Amniotic epithelial cell (primary cell): ENCODE results near the gene TTC7B.
A peak's percentile ranks its signal among the peaks of the same experiment; 100 is the strongest.

Experiments
- DNase-seq: peaks from one replicate; pipeline ENCODE4 v3.0.0-alpha.2; 2010; ENCODE audit warnings: low read depth

TTC7B gene

GRCh38 chr14:90773705-90774104, 42.5 kb downstream of the TTC7B start:
- DNase-seq = no peak

- no peak for DNase-seq
Observed at GRCh38 chr14:90773196-90773486, 43.1 kb downstream of the TTC7B start.

GRCh38 chr14:90767899-90768298, 48.3 kb downstream of the TTC7B start:
- DNase-seq = no peak

GRCh38 chr14:90760591-90761316, 55.5 kb downstream of the TTC7B start:
- peak; percentile 49 for DNase-seq

- DNase-seq = no peak
Observed at GRCh38 chr14:90760078-90760444, 56.2 kb downstream of the TTC7B start.

GRCh38 chr14:90759370-90760077, 56.7 kb downstream of the TTC7B start:
- DNase-seq = no peak

GRCh38 chr14:90758959-90759358, 57.3 kb downstream of the TTC7B start:
- no peak for DNase-seq

- peak; percentile 77 for DNase-seq
Observed at GRCh38 chr14:90758028-90758889, 58.0 kb downstream of the TTC7B start.

- peak; percentile 21 for DNase-seq
Observed at GRCh38 chr14:90757452-90757851, 58.8 kb downstream of the TTC7B start.

GRCh38 chr14:90756755-90757345, 59.4 kb downstream of the TTC7B start:
- DNase-seq = no peak

- no peak for DNase-seq
Observed at GRCh38 chr14:90755661-90756304, 60.4 kb downstream of the TTC7B start.

- no peak for DNase-seq
Observed at GRCh38 chr14:90753456-90754005, 62.7 kb downstream of the TTC7B start.

GRCh38 chr14:90750701-90751100, 65.5 kb downstream of the TTC7B start:
- no peak for DNase-seq

GRCh38 chr14:90750191-90750590, 66.0 kb downstream of the TTC7B start:
- DNase-seq = no peak

- no peak for DNase-seq
Observed at GRCh38 chr14:90747909-90748308, 68.3 kb downstream of the TTC7B start.

GRCh38 chr14:90743826-90744225, 72.4 kb downstream of the TTC7B start:
- no peak for DNase-seq

- no peak for DNase-seq
Observed at GRCh38 chr14:90743425-90743824, 72.8 kb downstream of the TTC7B start.

GRCh38 chr14:90742729-90743128, 73.5 kb downstream of the TTC7B start:
- no peak for DNase-seq

- DNase-seq = no peak
Observed at GRCh38 chr14:90742252-90742651, 74.0 kb downstream of the TTC7B start.

GRCh38 chr14:90741682-90741946, 74.6 kb downstream of the TTC7B start:
- DNase-seq = no peak

GRCh38 chr14:90740946-90741681, 75.1 kb downstream of the TTC7B start:
- DNase-seq = no peak
